Measurements from ENCODE around the gene DNHD1.

DNHD1 gene

DNA sequence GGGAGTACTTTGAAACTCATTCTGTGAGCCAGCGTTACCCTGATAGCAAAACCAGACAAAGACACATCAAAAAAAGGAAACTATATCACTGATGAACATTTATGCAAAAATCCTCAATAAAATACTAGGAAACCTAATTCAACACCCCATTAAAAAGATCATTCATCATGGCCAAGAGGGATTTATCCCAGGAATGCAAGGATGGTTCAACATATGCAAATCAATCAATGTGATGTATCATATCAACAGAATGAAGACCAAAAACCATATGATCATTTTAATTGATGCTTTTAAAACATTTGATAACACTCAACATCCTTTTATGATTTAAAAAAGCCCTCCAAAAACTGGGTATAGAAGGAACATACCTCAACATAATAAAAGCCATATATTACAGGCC, 86.5 kb downstream of the DNHD1 start:
- TF ChIP-seq, protein P1, sequence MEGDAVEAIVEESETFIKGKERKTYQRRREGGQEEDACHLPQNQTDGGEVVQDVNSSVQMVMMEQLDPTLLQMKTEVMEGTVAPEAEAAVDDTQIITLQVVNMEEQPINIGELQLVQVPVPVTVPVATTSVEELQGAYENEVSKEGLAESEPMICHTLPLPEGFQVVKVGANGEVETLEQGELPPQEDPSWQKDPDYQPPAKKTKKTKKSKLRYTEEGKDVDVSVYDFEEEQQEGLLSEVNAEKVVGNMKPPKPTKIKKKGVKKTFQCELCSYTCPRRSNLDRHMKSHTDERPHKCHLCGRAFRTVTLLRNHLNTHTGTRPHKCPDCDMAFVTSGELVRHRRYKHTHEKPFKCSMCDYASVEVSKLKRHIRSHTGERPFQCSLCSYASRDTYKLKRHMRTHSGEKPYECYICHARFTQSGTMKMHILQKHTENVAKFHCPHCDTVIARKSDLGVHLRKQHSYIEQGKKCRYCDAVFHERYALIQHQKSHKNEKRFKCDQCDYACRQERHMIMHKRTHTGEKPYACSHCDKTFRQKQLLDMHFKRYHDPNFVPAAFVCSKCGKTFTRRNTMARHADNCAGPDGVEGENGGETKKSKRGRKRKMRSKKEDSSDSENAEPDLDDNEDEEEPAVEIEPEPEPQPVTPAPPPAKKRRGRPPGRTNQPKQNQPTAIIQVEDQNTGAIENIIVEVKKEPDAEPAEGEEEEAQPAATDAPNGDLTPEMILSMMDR (IDR thresholded peaks at IDR 0.05; ENCODE audit: insufficient read depth, low read depth, low read length, missing control alignments) = no peak
- no peak for DNase-seq (ENCODE audit: low read depth)

DNA sequence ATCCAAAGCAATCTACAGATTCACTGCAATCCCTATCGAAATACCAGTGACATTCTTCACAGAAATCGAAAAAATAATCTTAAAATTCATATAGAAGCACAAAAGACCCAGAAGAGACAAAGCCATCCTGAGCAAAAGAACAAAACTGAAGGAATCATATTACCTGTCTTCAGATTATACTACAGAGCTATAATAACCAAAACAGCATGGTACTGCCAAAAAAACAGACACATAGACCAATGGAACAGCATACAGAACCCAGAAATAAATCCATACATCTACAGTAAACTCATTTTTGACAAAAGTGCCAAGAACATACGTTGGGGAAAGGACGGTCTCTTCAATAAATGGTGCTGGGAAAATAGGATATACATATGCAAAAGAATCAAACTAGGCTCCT, 87.4 kb downstream of the DNHD1 start:
- TF ChIP-seq, protein P1 (IDR thresholded peaks at IDR 0.05; ENCODE audit: insufficient read depth, low read depth, low read length, missing control alignments) = no peak
- H3K4me3 ChIP-seq (ENCODE audit: low read length) = no peak overlapping the region
- DNase-seq (ENCODE audit: low read depth) = no peak

More for the DNA sequence above, 86.5 kb downstream of the DNHD1 start:
- no peak overlapping the region for H3K4me3 ChIP-seq (ENCODE audit: low read length)

GRCh38 chr11:6586434-6587359, 89.6 kb downstream of the DNHD1 start:
- no peak overlapping the region for H3K4me3 ChIP-seq (ENCODE audit: low read length)
- DNase-seq (ENCODE audit: low read depth) = no peak
- TF ChIP-seq, protein P1 (IDR thresholded peaks at IDR 0.05; ENCODE audit: insufficient read depth, low read depth, low read length, missing control alignments) = no peak

DNA sequence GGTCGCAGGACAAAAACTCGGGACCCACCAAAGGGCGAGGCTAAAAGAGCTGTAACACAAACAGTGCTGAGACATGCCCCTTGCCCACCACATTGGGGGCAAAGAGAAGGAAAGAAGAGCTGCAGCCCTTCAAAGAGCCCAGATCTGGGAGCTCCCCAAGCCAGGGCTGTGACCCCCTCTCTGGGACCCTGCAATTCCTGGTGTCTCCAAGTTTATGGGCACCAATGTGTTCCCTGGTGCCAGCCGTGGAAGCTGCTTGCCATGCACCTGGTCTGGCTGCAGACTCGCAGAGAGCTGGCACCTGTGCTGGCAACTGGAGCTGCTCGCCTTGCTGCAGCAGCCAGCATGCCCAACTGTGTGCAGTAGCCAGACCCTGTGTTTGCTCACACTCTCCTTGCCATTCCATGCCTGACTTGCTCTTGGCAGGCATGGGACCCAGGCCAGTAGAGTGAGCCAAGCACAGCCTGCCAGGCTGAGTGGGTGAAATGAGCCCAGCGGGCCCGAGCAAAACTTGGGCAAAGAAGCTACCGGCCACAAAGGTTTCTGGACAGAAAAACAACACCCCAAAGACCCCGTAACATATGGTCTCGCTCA, 90.4 kb downstream of the DNHD1 start:
- DNase-seq (ENCODE audit: low read depth) = no peak

DNA sequence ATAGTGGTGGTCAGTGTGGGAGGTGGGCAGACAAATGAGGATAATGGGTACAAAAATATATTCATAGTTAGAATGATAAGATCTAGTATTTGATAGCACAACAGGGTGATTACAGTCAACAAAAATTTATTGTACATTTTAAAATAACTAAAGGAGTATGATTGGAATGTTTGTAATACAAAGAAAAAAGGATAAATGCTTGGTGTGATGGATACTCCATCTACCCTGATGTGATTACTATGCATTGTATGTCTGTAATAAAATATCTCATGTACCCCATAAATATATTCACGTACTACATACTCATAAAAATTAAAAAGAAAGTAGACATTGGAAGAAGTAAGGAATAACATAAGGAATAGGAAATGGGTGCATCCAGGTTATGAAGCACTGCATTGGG, 90.9 kb downstream of the DNHD1 start:
- H3K4me3 ChIP-seq (ENCODE audit: low read length) = no peak overlapping the region
- DNase-seq (ENCODE audit: low read depth) = no peak
- TF ChIP-seq, protein P1 (IDR thresholded peaks at IDR 0.05; ENCODE audit: insufficient read depth, low read depth, low read length, missing control alignments) = no peak

More for the DNA sequence above, 90.4 kb downstream of the DNHD1 start:
- no peak overlapping the region for H3K4me3 ChIP-seq (ENCODE audit: low read length)
- TF ChIP-seq, protein P1 (IDR thresholded peaks at IDR 0.05; ENCODE audit: insufficient read depth, low read depth, low read length, missing control alignments) = no peak

DNA sequence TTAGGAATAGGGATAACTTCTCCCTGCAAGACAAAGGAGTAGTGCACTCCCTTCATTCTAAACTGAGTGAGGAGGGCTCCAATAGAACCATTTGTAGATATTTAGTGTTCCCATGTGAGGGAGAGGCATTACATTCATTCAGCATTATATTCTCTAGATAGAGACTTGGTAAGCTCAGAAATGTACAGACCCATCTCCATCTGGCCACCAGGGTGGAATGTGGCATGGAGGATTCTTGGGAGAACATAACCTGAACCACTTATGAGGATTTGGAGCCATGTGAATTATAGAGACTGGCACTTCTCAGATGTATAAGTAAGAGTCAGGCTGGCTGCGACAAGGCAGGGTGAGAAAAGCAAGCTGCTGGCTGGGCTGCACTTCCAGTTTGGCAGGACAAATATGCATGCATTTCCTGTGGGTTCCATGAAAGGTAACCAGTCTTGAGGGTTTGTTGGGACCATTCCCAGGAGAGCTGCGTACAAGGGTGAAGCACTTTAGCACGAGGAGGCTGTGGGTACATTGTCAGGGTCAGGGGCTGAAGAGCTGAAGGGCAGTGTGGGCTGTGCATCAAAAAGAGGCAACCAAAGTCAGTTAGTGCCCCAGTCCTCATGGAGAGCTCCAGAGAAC, 97.2 kb downstream of the DNHD1 start:
- TF ChIP-seq, protein P1 (IDR thresholded peaks at IDR 0.05; ENCODE audit: insufficient read depth, low read depth, low read length, missing control alignments) = no peak
- no peak overlapping the region for H3K4me3 ChIP-seq (ENCODE audit: low read length)
- DNase-seq (ENCODE audit: low read depth) = no peak

Data from epithelial cell of esophagus (primary cell).